GM21723 (cell line): ENCODE data around the gene ASPHD2.
"Not testable (repeated sequence)": the region's sequence is repeated elsewhere in the genome, so short reads cannot be mapped to it uniquely, and the experiment has no call there.

ENCODE experiments used
- ATAC-seq: cut with Tn5 transposase; IDR thresholded peaks from one replicate; pipeline ENCODE4 v1.9.1; 2021; ENCODE audit warnings: mild to moderate bottlenecking, moderate library complexity; ENCODE audit not compliant: unreplicated experiment

Gene ASPHD2

GRCh38 chr22:26428515-26429457 lies at the start of gene ASPHD2:
Gene ASPHD2 (plus strand): TSS chr22:26429260. CDS start chr22:26433616, 4,356 bp downstream.
- ATAC-seq: peak; percentile 71

GRCh38 chr22:26380072-26380830 lies 48.8 kb upstream of the ASPHD2 start:
- ATAC-seq: no peak

- ATAC-seq: no peak
Measured at GRCh38 chr22:26382782-26383181, 46.3 kb upstream of the ASPHD2 start.

DNA sequence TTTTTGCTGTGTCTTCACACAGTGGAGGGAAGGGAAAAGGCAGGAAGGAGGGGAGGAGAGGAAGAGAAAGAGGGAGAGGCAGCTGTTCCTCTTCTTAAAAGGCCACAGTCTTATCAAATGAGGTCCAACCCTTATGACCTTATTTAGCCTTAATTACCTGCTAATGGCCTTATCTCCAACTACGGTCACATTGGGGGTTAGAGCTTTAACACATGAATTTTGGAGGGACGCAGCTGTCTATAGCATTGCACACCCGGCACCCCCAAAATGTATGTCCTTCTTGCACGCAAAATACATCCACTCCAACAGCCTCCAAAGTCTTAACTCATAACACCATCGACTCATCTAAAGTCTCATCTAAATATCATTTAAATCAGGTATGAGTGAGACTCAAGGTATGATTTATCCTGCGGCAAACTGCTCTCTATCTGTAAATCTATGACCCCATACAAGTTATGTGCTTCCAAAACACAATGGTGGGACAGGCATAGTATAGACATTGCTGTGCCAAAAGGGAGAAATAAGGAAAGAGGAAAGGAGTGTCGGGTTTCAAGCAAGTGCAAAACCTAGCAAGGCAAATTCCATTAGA lies 45.0 kb upstream of the ASPHD2 start:
- ATAC-seq: no peak

DNA sequence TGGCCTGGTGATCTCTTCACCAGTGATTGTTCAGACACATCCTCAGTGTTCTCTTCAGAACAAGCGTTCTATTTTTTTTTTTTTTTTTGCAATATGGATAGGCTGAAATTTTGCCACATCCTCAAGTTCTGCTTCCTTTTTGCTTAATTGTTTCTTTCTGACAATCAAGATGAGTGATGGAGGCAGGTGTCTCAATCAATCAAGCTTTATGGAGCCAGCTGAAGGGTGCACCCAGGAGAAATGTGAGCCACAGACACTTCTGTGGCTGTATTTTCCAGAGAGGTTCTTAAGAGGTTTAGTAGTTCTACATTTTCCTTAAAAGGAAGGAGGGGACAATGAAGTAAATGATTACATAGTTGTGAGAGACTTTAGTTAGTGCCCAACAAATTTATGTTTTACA lies 43.9 kb upstream of the ASPHD2 start:
- no peak for ATAC-seq

DNA sequence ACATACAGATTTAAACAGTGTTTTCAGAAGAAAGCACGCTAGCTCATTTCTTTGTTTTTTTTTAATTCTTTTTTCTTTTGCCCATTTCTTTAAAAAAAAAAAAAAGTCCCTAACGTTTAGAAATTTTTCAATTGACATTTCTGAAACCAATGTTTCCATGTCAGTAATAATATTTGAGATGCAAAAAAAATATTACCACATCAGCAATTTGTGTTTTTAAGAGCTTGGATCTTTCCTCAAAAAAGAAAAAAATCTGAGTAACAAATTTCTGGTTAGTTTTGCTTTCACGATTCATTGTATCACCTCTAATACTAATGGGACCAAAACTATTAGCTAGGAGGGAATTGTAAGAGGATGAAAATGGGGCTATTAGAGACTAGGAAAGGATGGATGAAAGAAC lies 39.9 kb upstream of the ASPHD2 start:
- ATAC-seq: no peak

DNA sequence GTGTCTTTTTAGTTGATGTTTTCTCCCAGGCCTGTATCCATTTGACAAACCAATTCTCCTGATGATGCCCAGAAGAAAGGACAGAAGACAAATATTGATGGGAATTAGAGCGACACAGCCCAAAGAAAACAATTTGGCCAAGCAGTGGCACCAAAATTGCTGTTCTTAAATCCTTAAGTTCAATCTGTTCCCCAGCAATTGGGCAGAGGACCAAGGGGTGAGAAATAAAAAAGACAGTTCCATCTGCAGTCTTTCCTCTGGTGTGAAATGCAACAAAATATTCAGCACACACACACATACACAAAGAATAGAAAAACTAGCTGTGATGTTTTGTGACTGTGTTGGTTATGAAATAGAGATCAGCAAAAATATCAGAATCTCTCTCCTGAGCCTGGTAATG lies 38.0 kb upstream of the ASPHD2 start:
- ATAC-seq: no peak

DNA sequence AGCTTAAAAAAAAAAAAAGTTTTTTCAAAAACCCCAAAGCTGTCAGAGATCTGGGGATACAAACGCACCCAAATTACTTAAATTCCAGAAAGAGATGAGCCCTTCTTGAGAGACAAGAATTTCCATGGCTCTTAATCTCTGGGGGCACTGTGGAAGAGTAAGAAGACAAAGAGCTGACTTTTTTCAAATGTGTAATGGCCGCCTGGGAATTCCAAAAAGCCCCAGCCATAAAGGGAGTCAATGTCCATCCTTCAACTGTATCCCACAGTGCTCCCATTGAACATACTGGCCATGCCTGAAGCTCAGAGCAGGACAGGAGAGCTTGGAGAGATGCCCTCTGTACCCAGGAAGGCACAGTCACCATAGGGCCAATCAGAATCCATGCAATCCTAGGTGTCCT lies 37.4 kb upstream of the ASPHD2 start:
- no peak for ATAC-seq

- ATAC-seq: no peak
Measured at GRCh38 chr22:26393929-26394328, 35.1 kb upstream of the ASPHD2 start.

- ATAC-seq: no peak
Measured at GRCh38 chr22:26394777-26395176, 34.3 kb upstream of the ASPHD2 start.

DNA sequence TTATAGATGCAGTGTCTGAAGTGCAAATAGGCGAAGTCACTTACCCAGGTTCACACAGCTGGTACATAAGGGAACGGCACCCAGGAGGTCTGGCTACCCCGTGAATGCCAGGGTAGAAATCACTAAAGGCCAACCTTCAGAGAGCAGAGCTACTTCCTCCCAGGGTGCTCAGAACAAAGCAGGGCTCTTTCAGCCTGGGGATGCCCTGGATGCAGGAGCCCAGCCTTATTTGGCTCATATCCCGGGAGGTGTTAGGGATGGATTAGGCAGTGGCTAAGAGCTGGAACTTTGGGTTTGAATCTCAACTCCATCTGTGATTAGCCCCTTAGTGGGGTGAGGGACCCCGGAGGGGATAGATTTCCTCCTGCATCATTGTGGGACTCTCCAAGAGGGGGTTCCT lies 33.1 kb upstream of the ASPHD2 start:
- no peak for ATAC-seq

DNA sequence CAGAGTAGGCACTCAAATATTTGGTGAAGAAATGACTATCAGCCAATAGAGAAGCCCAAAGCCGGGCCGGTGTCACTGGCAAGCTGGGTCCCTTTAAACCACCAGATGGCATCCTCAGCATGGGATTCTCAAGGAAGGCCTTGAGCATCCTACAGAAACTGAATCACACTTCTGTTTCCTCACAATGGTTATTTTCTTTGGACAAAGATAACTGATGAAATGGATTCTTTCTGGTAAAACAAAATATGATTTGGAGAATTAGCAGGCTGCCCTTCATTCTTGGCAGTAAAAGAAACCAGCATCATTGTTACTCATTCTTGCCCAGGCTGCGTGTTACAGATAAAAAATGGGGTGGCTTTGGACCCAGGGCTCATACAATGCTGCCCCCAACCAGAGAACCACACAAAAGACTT lies 30.3 kb upstream of the ASPHD2 start:
- ATAC-seq: no peak

DNA sequence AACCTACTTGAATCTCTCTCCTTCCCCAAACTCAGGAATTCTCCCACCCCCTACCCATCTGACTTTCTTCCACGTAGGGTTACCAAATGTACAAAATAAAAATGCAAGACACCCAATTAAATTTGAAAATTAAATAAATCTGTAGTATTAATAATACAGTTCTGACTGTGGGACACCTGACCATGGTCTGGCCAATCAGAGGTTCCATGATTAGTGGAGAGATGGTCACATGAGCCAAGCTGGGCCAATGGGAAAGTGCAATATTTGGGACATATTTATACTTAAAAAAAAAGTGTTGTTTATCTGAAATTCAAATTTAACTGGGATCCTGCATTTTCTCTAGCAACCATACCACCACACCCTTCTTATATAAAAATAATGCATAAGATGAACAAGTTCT lies 29.8 kb upstream of the ASPHD2 start:
- no peak for ATAC-seq

- no peak for ATAC-seq
Measured at GRCh38 chr22:26401726-26402125, 27.3 kb upstream of the ASPHD2 start.

DNA sequence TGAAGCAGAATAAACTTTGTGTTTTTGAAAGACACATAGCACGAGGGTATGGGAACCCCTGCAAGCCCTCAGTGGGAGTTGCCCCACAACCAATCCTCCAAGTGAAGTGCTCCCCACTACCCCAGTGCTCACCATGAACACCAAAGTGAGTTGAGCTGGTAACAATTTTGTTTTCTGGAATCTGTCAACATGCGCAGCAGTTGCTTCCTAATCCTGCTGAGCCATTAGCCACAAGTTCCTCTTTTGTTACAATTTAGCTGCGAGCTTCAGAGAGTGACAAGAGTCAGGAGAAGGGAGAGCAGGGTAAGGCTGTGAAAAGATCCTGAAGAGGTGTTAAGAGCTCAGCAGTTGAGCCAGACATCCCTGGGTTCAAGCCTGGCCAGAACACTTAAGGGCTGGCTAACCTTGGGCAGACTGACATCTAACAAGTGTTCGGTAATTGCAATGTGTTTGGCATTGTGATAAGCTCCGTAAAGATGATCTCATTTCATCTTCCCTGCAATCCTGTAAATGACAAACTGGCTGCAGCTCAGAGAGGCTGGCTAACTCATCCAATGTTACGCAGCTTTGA lies 24.1 kb upstream of the ASPHD2 start:
- ATAC-seq: no peak

- no peak for ATAC-seq
Measured at GRCh38 chr22:26406118-26406517, 22.9 kb upstream of the ASPHD2 start.

DNA sequence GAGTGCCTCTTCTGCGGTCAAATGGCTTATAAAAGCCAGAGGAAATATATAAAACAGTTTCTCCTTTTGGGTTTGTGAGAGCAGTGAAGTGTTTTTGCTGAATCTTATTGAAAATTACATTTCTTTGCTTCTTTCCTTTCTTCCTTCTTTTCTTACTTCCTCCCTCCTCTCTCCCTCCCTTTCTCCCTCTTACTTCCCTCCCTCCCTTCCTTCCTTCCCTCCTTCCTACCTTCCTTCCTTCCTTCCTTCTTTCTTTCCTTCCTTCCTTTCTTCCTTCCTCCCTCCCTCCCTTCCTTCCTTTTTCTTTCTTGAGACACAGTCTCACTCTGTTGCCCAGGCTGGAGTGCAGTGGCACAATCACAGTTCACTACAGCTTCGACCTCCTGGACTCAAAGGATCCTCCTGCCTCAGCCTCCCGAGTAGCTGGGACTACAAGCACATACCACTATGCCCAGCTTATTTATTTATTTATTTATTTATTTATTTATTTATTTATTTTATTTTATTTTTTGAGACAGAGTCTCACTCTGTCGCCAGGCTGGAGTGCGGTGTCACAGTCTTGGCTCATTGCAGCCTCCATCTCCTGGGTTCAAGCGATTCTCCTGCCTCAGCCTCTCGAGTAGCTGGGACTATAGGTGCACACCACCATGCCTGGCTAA lies 20.4 kb upstream of the ASPHD2 start:
- not testable (repeated sequence) for ATAC-seq

- ATAC-seq: no peak
Measured at GRCh38 chr22:26409719-26410335, 19.2 kb upstream of the ASPHD2 start.

- ATAC-seq: no peak
Measured at GRCh38 chr22:26410386-26410785, 18.7 kb upstream of the ASPHD2 start.

DNA sequence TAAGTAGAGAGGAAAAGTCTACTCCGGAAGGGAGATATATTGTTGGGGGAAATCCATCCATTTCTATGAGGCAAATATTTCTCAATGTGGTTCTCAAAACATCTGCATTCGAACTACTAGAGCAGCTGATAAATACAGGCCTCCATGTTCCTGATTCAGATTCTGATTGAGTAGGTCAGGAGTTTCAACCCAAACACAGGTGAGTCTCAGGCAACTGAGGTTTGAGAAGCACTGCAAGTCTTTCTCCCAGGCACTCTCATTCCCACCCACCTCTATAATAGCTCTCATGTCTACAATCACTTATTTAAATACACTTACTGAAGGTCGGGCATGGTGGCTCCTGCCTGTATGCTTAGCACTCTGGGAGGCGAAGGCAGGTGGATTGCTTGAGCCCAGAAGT lies 14.7 kb upstream of the ASPHD2 start:
- no peak for ATAC-seq
